GM21723 (cell line): ENCODE results near the gene SLC9A7.

ENCODE experiments used
- ATAC-seq: cut with Tn5 transposase; IDR thresholded peaks from one replicate; pipeline ENCODE4 v1.9.1; 2021; ENCODE audit warnings: mild to moderate bottlenecking, moderate library complexity; ENCODE audit not compliant: unreplicated experiment

The SLC9A7 gene

GRCh38 chrX:46662188-46662958, 96.5 kb downstream of the SLC9A7 start:
- ATAC-seq, result no peak

GRCh38 chrX:46653482-46653881, 105.4 kb downstream of the SLC9A7 start:
- no peak for ATAC-seq

GRCh38 chrX:46649421-46650260, 109.3 kb downstream of the SLC9A7 start:
- no peak for ATAC-seq

- no peak for ATAC-seq
Observed at GRCh38 chrX:46648660-46649059, 110.3 kb downstream of the SLC9A7 start.

GRCh38 chrX:46647251-46647650, 111.7 kb downstream of the SLC9A7 start:
- ATAC-seq, result no peak

GRCh38 chrX:46645614-46646013, 113.3 kb downstream of the SLC9A7 start:
- no peak for ATAC-seq

GRCh38 chrX:46643636-46644035, 115.3 kb downstream of the SLC9A7 start:
- ATAC-seq, result no peak

GRCh38 chrX:46642145-46642544, 116.8 kb downstream of the SLC9A7 start:
- ATAC-seq, result no peak

GRCh38 chrX:46637938-46638337, 121.0 kb downstream of the SLC9A7 start:
- ATAC-seq, result peak; percentile 59

- no peak for ATAC-seq
Observed at GRCh38 chrX:46636223-46636622, 122.7 kb downstream of the SLC9A7 start.

- no peak for ATAC-seq
Observed at GRCh38 chrX:46635186-46635585, 123.7 kb downstream of the SLC9A7 start.

- peak; percentile 49 for ATAC-seq
Observed at GRCh38 chrX:46634577-46634976, 124.3 kb downstream of the SLC9A7 start.

- ATAC-seq, result no peak
Observed at GRCh38 chrX:46630141-46630540, 128.8 kb downstream of the SLC9A7 start.

- ATAC-seq, result peak; percentile 90
Observed at GRCh38 chrX:46628460-46629371, 130.2 kb downstream of the SLC9A7 start.

GRCh38 chrX:46627711-46628419, 131.1 kb downstream of the SLC9A7 start:
- ATAC-seq, result peak; percentile 21

GRCh38 chrX:46627062-46627461, 131.9 kb downstream of the SLC9A7 start:
- no peak for ATAC-seq

- ATAC-seq, result no peak
Observed at GRCh38 chrX:46626566-46626965, 132.4 kb downstream of the SLC9A7 start.

GRCh38 chrX:46624090-46624786, 134.7 kb downstream of the SLC9A7 start:
- no peak for ATAC-seq

- no peak for ATAC-seq
Observed at GRCh38 chrX:46621572-46621971, 137.3 kb downstream of the SLC9A7 start.

- ATAC-seq, result no peak
Observed at GRCh38 chrX:46620505-46620904, 138.4 kb downstream of the SLC9A7 start.
